Heart left ventricle (tissue), 16 donors: ENCODE measurements around the gene RNASET2. TPM values are rescaled to one million over a fixed set of nuclear protein-coding genes. Genes with fewer than 3 reads are reported as not detected.

Experiments used
- ATAC-seq, 4 donors: fragments of 200-7000 bp; cut with Tn5 transposase; one replicate each; pipeline ENCODE4 v1.9.1; 2020 to 2022; ENCODE audit warnings: moderate library complexity in 4 of 4, mild to moderate bottlenecking in 3 of 4, moderate number of reproducible peaks in 1 of 4
- DNase-seq, 5 donors: peaks; one replicate each; pipeline ENCODE4 v3.0.0-alpha.2; 2020
- H3K27ac ChIP-seq, 12 donors: fragments of 200-600 bp; sonication (generic) in 4 of 12; one replicate each; pipeline versions ENCODE4 v1.5.0 to v1.8.0; 2016 to 2022; ENCODE audit warnings: mild to moderate bottlenecking in 2 of 12
- H3K27me3 ChIP-seq, 9 donors: fragments of 200-600 bp; sonication (generic) in 2 of 9; one replicate each; pipeline versions ENCODE4 v1.5.1 to v1.8.0; 2016 to 2022; ENCODE audit warnings: mild to moderate bottlenecking in 3 of 9
- H3K36me3 ChIP-seq, 9 donors: fragments of 200-600 bp; sonication (generic) in 2 of 9; one replicate each; pipeline versions ENCODE4 v1.5.0 to v1.8.0; 2018 to 2022; ENCODE audit warnings: mild to moderate bottlenecking in 2 of 9
- H3K4me1 ChIP-seq, 12 donors: fragments of 200-600 bp; sonication (generic) in 4 of 12; one replicate each; pipeline versions ENCODE4 v1.5.0 to v1.8.0; 2016 to 2022; ENCODE audit warnings: mild to moderate bottlenecking in 3 of 12
- H3K4me3 ChIP-seq, 12 donors: fragments of 200-600 bp; sonication (generic) in 4 of 12; one replicate each; pipeline versions ENCODE4 v1.5.0 to v1.8.0; 2017 to 2022; ENCODE audit warnings: mild to moderate bottlenecking in 9 of 12, moderate library complexity in 4 of 12
- H3K9me3 ChIP-seq, 12 donors: fragments of 200-600 bp; sonication (generic) in 4 of 12; one replicate each; pipeline versions ENCODE4 v1.5.0 to v1.8.0; 2016 to 2022; ENCODE audit warnings: mild to moderate bottlenecking in 1 of 12
- CTCF ChIP-seq, 12 donors: fragments of 200-600 bp; sonication (generic) in 4 of 12; IDR thresholded peaks; one replicate each; pipeline versions ENCODE4 v1.5.0 to v1.8.0; 2018 to 2022; ENCODE audit warnings: antibody characterized with exemption in 12 of 12, mild to moderate bottlenecking in 5 of 12
- POLR2A ChIP-seq, 2 donors: fragments of 450-650 bp; IDR thresholded peaks; one replicate each; pipeline ENCODE4 v1.6.1; 2017; ENCODE audit warnings: antibody characterized with exemption in 2 of 2, mild to moderate bottlenecking in 2 of 2, moderate library complexity in 2 of 2
- WGBS, 4 donors: extraction: QIAGEN DNeasy Blood & Tissue Kit in 2 of 4; methylation state at CpG; one replicate each; pipeline versions ENCODE4 v1.1.5 to v1.1.7; 2013 to 2018; 5-methylcytosine and 5-hydroxymethylcytosine counted together
- intact Hi-C, 10 donors: fragments of 100-400 bp; cut with DNase I; formaldehyde crosslinking; loops; one replicate each; pipeline versions ENCODE4 v1.11.1 to v1.14.2; 2022
- polyA plus RNA-seq, 2 donors: library from polyadenylated mRNA; stranded (reverse); fragments of 200-250 nt; gene quantifications; one replicate each; pipeline ENCODE4 v1.2.3, GENCODE V29; 2013
- total RNA-seq, 9 donors: library from RNA; depleted of rRNA in 2 of 9; stranded (reverse); fragments of >200 nt in 2 of 9; fragmentation: NEBNext Ultra II Directional in 3 of 9; extraction: Animal tissue kit (Norgen Biotek cat#: 25700) in 3 of 9; gene quantifications; one replicate each; pipeline versions ENCODE4 v1.1.0 to v1.2.4, GENCODE V29; 2016 to 2023
- donor health status: ischemic (EF 13 %, LVEDD 7.1; RV severe dilation, severe dysfunction).
- donor health status: healthy with polysubstance abuse.
- donor health status: DM: no; HTN: yes; CAD: no.
- donor health status: DM: no; HTN: no; CAD: no.
- donor health status: ischemic (EF 25% LVEDD 6.9; RV normal size, moderate dysfunction).
- donor health status: ischemic (EF 25% LVEDD 5.7; RV mildly dilated, moderate dysfunction).
- donor health status: healthy.
- donor health status: DM: yes; HTN: yes; CAD: no.
- donor health status: ischemic (EF 35%, LVEDD 5.7; RV mildly dilated, moderate dysfunction).
- donor health status: nonischemic (EF 11% LVEDD 7.7; RV severe dilation, severe dysfunction).
- donor health status: DM: yes; HTN: yes; CAD: no.
- donor health status: PGD.
- donor health status: ischemic (EF 29% LVEDD 5.4; RV normal size, mild dysfunction).
- donor health status: nonischemic (EF 23%, LVEDD 6.1; RV moderate dilation, normal function).

RNASET2 gene
- total and polyA plus RNA-seq, 11 donors, result 5.7 to 76.0 (median 13.5) TPM

- ATAC-seq, result no peak
- TF ChIP-seq CTCF (IDR thresholded peaks at IDR 0.05), result no peak
- no peak for TF ChIP-seq POLR2A (IDR thresholded peaks at IDR 0.05)
These were observed 13.7 kb upstream of the RNASET2 start for GRCh38 chr6:166970091-166970490.

GRCh38 chr6:166969390-166970002 lies 13.1 kb upstream of the RNASET2 start:
- no peak for TF ChIP-seq POLR2A (IDR thresholded peaks at IDR 0.05)
- no peak for TF ChIP-seq CTCF (IDR thresholded peaks at IDR 0.05)
- H3K4me3 ChIP-seq, result no peak overlapping the region
- ATAC-seq, result peak in 1 of 4 donors; percentile 30

More at GRCh38 chr6:166970091-166970490, 13.7 kb upstream of the RNASET2 start:
- no peak overlapping the region for H3K27ac ChIP-seq
- no peak for DNase-seq
- no peaks in the 10 kb centered on the region for H3K36me3 ChIP-seq
- no peak overlapping the region for H3K4me3 ChIP-seq
- H3K4me1 ChIP-seq, result peaks cover 0 to 4% (median 0%) of the 10 kb centered on the region in 12 donors
- no peaks in the 10 kb centered on the region for H3K9me3 ChIP-seq
- no peaks in the 10 kb centered on the region for H3K27me3 ChIP-seq
- intact Hi-C loops, result no loop called here

GRCh38 chr6:166966268-166966667 lies 9.9 kb upstream of the RNASET2 start:
- no peaks in the 10 kb centered on the region for H3K27me3 ChIP-seq
- H3K9me3 ChIP-seq, result no peaks in the 10 kb centered on the region
- TF ChIP-seq POLR2A (IDR thresholded peaks at IDR 0.05), result no peak
- TF ChIP-seq CTCF (IDR thresholded peaks at IDR 0.05), result no peak
- no peaks in the 10 kb centered on the region for H3K36me3 ChIP-seq
- no peak overlapping the region for H3K27ac ChIP-seq
- no peak overlapping the region for H3K4me3 ChIP-seq
- intact Hi-C loops, result no loop called here
- H3K4me1 ChIP-seq, result peaks cover 0 to 4% (median 0%) of the 10 kb centered on the region in 12 donors
- DNase-seq (no peak), ATAC-seq (no peak)
- 95 to 100% (median 97%) methylated on average over 2 of the region's 2 CpGs for WGBS, 4 donors

More at GRCh38 chr6:166969390-166970002, 13.1 kb upstream of the RNASET2 start:
- Histone ChIP-seq H3K9me3 (no peaks in the 10 kb centered on the region), H3K4me1 (peaks cover 0 to 4% (median 0%) of the 10 kb centered on the region in 12 donors), H3K27me3 (no peaks in the 10 kb centered on the region), H3K27ac (no peak overlapping the region), H3K36me3 (no peaks in the 10 kb centered on the region)
- intact Hi-C loops, result no loop called here
- WGBS, 4 donors, result 80 to 87% (median 84%) methylated on average over 8 of the region's 8 CpGs
- no peak for DNase-seq

- DNase-seq, result no peak
- H3K4me1 ChIP-seq, result peaks cover 0 to 39% (median 11%) of the 10 kb centered on the region in 12 donors
- H3K27ac ChIP-seq, result no peak overlapping the region
- no peak overlapping the region for H3K4me3 ChIP-seq
- no peak for ATAC-seq
- H3K27me3 ChIP-seq, result no peaks in the 10 kb centered on the region
- TF ChIP-seq CTCF (IDR thresholded peaks at IDR 0.05) (no peak), POLR2A (IDR thresholded peaks at IDR 0.05) (no peak)
- no peaks in the 10 kb centered on the region for H3K9me3 ChIP-seq
- H3K36me3 ChIP-seq, result no peaks in the 10 kb centered on the region
- intact Hi-C loops, result no loop called here
- WGBS, 4 donors, result 95 to 97% (median 97%) methylated on average over 3 of the region's 3 CpGs
These were observed 4.2 kb upstream of the RNASET2 start for GRCh38 chr6:166960609-166960978.
